ENCODE results near the gene NSMF.

The NSMF gene

DNA sequence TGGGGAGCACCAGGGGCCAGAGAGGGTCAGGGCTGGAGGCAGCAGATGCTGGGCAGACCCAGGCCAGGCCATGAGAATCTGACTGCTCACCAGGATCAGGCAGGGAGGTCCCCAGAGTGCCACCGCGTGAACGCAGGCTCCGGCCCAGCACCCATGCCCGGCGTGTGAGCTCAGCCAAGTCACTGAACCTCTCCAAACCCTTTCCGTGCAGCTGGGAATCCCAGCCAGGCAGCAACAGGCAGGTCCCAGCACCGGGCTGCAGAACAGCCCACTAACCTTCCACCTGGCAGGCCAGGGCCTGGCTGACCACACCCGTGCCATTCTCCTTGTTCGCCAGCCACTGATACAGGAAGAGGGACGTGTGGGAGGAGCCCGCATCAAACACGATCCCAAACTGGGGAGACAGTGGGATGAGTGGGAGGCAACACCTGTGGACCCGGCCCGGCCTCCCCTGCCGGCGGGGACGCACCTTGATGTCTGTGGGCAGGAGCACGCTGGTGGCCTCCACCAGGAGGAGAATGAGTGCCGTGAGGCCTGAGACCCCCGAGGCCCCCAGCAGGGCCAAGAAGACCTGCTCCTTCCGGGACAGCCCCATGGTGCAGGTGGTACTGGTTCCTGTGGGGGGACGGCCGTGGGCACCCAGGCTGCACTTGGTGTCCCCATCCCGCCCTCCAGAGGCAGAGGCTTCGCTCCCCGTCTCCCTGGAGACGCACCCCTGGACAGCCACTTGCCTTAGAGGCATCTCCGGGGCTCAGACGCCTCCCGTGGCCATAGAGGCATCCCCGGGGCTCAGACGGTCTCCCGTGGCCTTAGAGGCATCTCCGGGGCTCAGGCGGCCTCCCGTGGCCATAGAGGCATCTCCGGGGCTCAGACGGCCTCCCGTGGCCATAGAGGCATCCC is 21.2 kb downstream of the NSMF start:
- H3K9ac ChIP-seq, result no peak overlapping the region
- H2AFZ ChIP-seq (ENCODE audit: low read depth), result no peak overlapping the region
- H3K79me2 ChIP-seq (ENCODE audit: insufficient read depth, low read depth), result no peaks in the 10 kb centered on the region
- TF ChIP-seq CTCF (conservative IDR thresholded peaks at IDR 0.05; ENCODE audit: low read depth, low read length), result no peak
- H3K36me3 ChIP-seq (ENCODE audit: insufficient read depth), result no peaks in the 10 kb centered on the region
- H3K27ac ChIP-seq, result no peak overlapping the region
- H3K27me3 ChIP-seq (ENCODE audit: insufficient read depth, low read depth), result peaks cover 69% of the 10 kb centered on the region
- H4K20me1 ChIP-seq (ENCODE audit: insufficient read depth), result no peaks in the 10 kb centered on the region
- no peaks in the 10 kb centered on the region for H3K4me1 ChIP-seq (ENCODE audit: low read depth, poor library complexity, severe bottlenecking)
- H3K4me3 ChIP-seq (IDR thresholded peaks at IDR 0.05; ENCODE audit: insufficient read depth, low read depth, low read length), result no peak overlapping the region
- H3K4me2 ChIP-seq, result no peak overlapping the region

- H4K20me1 ChIP-seq (ENCODE audit: insufficient read depth), result no peaks in the 10 kb centered on the region
- H3K9ac ChIP-seq, result no peak overlapping the region
- no peak overlapping the region for H3K27ac ChIP-seq
- H2AFZ ChIP-seq (ENCODE audit: low read depth), result no peak overlapping the region
- no peak for TF ChIP-seq CTCF (conservative IDR thresholded peaks at IDR 0.05; ENCODE audit: low read depth, low read length)
- H3K27me3 ChIP-seq (ENCODE audit: insufficient read depth, low read depth), result peaks cover 67% of the 10 kb centered on the region
- no peaks in the 10 kb centered on the region for H3K79me2 ChIP-seq (ENCODE audit: insufficient read depth, low read depth)
- no peaks in the 10 kb centered on the region for H3K36me3 ChIP-seq (ENCODE audit: insufficient read depth)
- no peak overlapping the region for H3K4me3 ChIP-seq (IDR thresholded peaks at IDR 0.05; ENCODE audit: insufficient read depth, low read depth, low read length)
- no peak overlapping the region for H3K4me2 ChIP-seq
- H3K4me1 ChIP-seq (ENCODE audit: low read depth, poor library complexity, severe bottlenecking), result no peaks in the 10 kb centered on the region
These were observed 22.2 kb downstream of the NSMF start for GRCh38 chr9:137436761-137437600.

DNA sequence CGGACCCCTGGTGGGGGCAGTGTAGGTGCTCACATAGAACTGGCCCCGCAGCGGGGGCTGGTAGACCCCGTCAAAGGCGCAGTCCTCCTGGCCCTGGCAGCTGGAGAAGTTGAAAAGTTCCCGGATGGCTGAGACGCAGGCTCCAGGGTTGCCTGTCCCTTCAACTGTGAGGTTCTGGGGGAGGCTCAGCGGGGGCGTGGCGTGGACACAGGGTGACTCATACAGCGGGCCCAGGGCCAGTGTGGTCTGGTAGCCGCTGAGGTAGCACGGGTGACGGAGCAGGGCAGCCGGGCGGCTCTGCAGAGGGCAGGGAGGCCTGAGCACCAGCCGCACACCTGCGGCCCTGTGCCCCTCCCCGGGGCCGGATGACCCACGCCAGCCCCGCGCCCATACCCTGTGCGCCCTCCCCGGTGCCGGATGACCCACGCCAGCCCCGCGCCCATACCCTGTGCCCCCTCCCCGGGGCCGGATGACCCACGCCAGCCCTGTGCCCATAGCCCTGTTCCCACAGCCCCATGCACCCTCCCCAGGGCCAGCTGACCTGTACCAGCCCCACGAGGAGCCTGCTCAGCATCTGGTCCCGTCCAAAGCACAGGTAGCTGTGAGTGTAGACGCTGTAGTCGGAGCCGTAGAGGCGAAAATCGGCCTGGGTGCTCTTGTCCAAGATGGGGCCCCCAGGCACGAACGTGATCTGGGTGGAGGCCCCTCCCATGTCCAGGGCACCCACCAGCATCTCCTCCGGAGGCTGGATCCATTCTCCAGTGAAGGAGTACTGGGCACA is 23.0 kb downstream of the NSMF start:
- Histone ChIP-seq H3K27ac (no peak overlapping the region), H2AFZ (ENCODE audit: low read depth) (no peak overlapping the region), H3K9ac (no peak overlapping the region), H3K27me3 (ENCODE audit: insufficient read depth, low read depth) (peaks cover 68% of the 10 kb centered on the region), H3K79me2 (ENCODE audit: insufficient read depth, low read depth) (no peaks in the 10 kb centered on the region), H3K4me3 (IDR thresholded peaks at IDR 0.05; ENCODE audit: insufficient read depth, low read depth, low read length) (no peak overlapping the region), H3K36me3 (ENCODE audit: insufficient read depth) (no peaks in the 10 kb centered on the region), H3K4me1 (ENCODE audit: low read depth, poor library complexity, severe bottlenecking) (no peaks in the 10 kb centered on the region), H4K20me1 (ENCODE audit: insufficient read depth) (no peaks in the 10 kb centered on the region), H3K4me2 (no peak overlapping the region)
- no peak for TF ChIP-seq CTCF (conservative IDR thresholded peaks at IDR 0.05; ENCODE audit: low read depth, low read length)

GRCh38 chr9:137435381-137435891 is 23.7 kb downstream of the NSMF start:
- Histone ChIP-seq H3K27me3 (ENCODE audit: insufficient read depth, low read depth) (peaks cover 75% of the 10 kb centered on the region), H3K36me3 (ENCODE audit: insufficient read depth) (no peaks in the 10 kb centered on the region), H2AFZ (ENCODE audit: low read depth) (no peak overlapping the region), H3K79me2 (ENCODE audit: insufficient read depth, low read depth) (no peaks in the 10 kb centered on the region), H3K4me1 (ENCODE audit: low read depth, poor library complexity, severe bottlenecking) (peaks cover 1% of the 10 kb centered on the region), H3K27ac (no peak overlapping the region), H3K9ac (no peak overlapping the region), H3K4me3 (IDR thresholded peaks at IDR 0.05; ENCODE audit: insufficient read depth, low read depth, low read length) (no peak overlapping the region), H4K20me1 (ENCODE audit: insufficient read depth) (no peaks in the 10 kb centered on the region), H3K4me2 (no peak overlapping the region)
- no peak for TF ChIP-seq CTCF (conservative IDR thresholded peaks at IDR 0.05; ENCODE audit: low read depth, low read length)

Data from KMS-11 (cell line).